Measurements from ENCODE around the gene STIM2.

Gene STIM2

GRCh38 chr4:26840786-26841185, 19.9 kb upstream of the STIM2 start:
- Mint-ChIP-seq H3K36me3 (ENCODE audit: low read depth) (no peaks in the 10 kb centered on the region), H3K4me3 (no peak overlapping the region), H3K27ac (no peak overlapping the region), H3K4me1 (peaks cover 4% of the 10 kb centered on the region), H3K27me3 (ENCODE audit: low read depth) (no peaks in the 10 kb centered on the region), H3K9me3 (no peaks in the 10 kb centered on the region)
- TF ChIP-seq CTCF (IDR thresholded peaks at IDR 0.05; ENCODE audit: unreplicated experiment in 3 of 3): no peak

GRCh38 chr4:26842911-26843310, 17.7 kb upstream of the STIM2 start:
- H3K27me3 Mint-ChIP-seq (ENCODE audit: low read depth): no peaks in the 10 kb centered on the region
- peaks cover 4% of the 10 kb centered on the region for H3K4me1 Mint-ChIP-seq
- peaks cover 2% of the 10 kb centered on the region for H3K9me3 Mint-ChIP-seq
- no peaks in the 10 kb centered on the region for H3K36me3 Mint-ChIP-seq (ENCODE audit: low read depth)
- no peak overlapping the region for H3K27ac Mint-ChIP-seq
- no peak for TF ChIP-seq CTCF (IDR thresholded peaks at IDR 0.05; ENCODE audit: unreplicated experiment in 3 of 3)
- H3K4me3 Mint-ChIP-seq: no peak overlapping the region

DNA sequence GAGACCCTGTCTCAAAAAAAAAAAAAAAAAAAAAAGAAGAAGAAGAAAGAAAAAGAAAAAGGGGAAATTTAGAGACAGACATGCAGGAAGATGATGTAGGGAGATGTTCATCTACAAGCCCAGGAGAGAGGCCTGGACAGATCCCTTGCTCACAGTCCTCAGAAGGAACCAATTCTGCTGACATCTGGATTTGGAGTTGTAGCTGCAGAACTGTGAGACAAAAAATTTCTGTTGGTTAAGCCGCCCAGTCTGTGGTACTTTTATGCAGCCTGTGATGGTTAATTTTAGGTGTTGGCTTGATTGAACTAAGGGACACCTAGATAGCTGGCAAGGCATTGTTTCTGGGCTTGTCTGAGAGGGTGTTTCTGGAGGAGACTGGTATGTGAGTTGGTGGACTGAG, 10.1 kb upstream of the STIM2 start:
- Mint-ChIP-seq H3K27ac (no peak overlapping the region), H3K4me1 (no peaks in the 10 kb centered on the region), H3K27me3 (ENCODE audit: low read depth) (no peaks in the 10 kb centered on the region), H3K4me3 (no peak overlapping the region), H3K9me3 (peaks cover 2% of the 10 kb centered on the region), H3K36me3 (ENCODE audit: low read depth) (no peaks in the 10 kb centered on the region)
- TF ChIP-seq CTCF (IDR thresholded peaks at IDR 0.05; ENCODE audit: unreplicated experiment in 3 of 3): no peak

DNA sequence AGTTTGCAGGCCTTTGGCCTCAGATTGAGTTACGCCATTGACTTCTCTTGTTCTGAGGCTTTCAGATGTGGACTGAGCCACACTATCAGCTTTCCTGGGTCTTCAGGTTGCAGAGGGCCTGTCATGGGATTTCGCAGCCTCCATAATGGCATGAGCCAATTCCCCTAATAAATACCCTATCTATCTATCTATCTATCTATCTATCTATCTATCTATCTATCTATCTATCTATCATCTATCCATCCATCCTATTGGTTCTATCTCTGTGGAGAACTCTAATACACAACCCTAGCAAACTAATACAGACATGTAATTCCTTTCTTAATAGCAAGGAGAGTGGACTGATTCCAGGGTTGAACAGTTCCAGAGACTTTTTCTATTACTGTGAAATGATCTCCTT, 9.5 kb upstream of the STIM2 start:
- peaks cover 2% of the 10 kb centered on the region for H3K9me3 Mint-ChIP-seq
- no peak overlapping the region for H3K4me3 Mint-ChIP-seq
- no peak for TF ChIP-seq CTCF (IDR thresholded peaks at IDR 0.05; ENCODE audit: unreplicated experiment in 3 of 3)

GRCh38 chr4:26854701-26855100, 5.9 kb upstream of the STIM2 start:
- no peak overlapping the region for H3K4me3 Mint-ChIP-seq
- H3K36me3 Mint-ChIP-seq (ENCODE audit: low read depth): no peaks in the 10 kb centered on the region
- peaks cover 19% of the 10 kb centered on the region for H3K4me1 Mint-ChIP-seq
- H3K27ac Mint-ChIP-seq: no peak overlapping the region
- no peaks in the 10 kb centered on the region for H3K9me3 Mint-ChIP-seq
- TF ChIP-seq CTCF (IDR thresholded peaks at IDR 0.05; ENCODE audit: unreplicated experiment in 3 of 3): no peak
- no peaks in the 10 kb centered on the region for H3K27me3 Mint-ChIP-seq (ENCODE audit: low read depth)

More for the DNA sequence above, 9.5 kb upstream of the STIM2 start:
- H3K27ac Mint-ChIP-seq: no peak overlapping the region
- no peaks in the 10 kb centered on the region for H3K36me3 Mint-ChIP-seq (ENCODE audit: low read depth)
- H3K27me3 Mint-ChIP-seq (ENCODE audit: low read depth): no peaks in the 10 kb centered on the region
- no peaks in the 10 kb centered on the region for H3K4me1 Mint-ChIP-seq

- TF ChIP-seq CTCF (IDR thresholded peaks at IDR 0.05; ENCODE audit: unreplicated experiment in 3 of 3): no peak
- no peaks in the 10 kb centered on the region for H3K36me3 Mint-ChIP-seq (ENCODE audit: low read depth)
- peaks cover 32% of the 10 kb centered on the region for H3K4me1 Mint-ChIP-seq
- peak overlapping the region; percentile 91 to 94 (median 93) for H3K4me3 Mint-ChIP-seq
- no peaks in the 10 kb centered on the region for H3K27me3 Mint-ChIP-seq (ENCODE audit: low read depth)
- H3K9me3 Mint-ChIP-seq: no peaks in the 10 kb centered on the region
- H3K27ac Mint-ChIP-seq: peak overlapping the region; percentile 84 to 99 (median 94)
Observed at GRCh38 chr4:26856906-26857277, 3.7 kb upstream of the STIM2 start.
